Smooth muscle cell (in vitro differentiated cells): ENCODE measurements around the gene ASXL2. TPM values are rescaled to one million over a fixed set of nuclear protein-coding genes. Genes with fewer than 3 reads are reported as not detected.

ENCODE experiments used
- DNase-seq: peaks from one replicate; lab custom pipeline; 2025; ENCODE audit not compliant: unreplicated experiment; lab: John Stamatoyannopoulos, UW
- H2AFZ ChIP-seq: fragments of 200-600 bp; sonication (generic); 2 replicates; pipeline ENCODE4 v1.6.0; 2016; ENCODE audit warnings: antibody characterized with exemption, low read depth, mild to moderate bottlenecking
- H3F3A ChIP-seq: fragments of 200-600 bp; sonication (generic); 2 replicates; pipeline ENCODE4 v1.6.0; 2017; ENCODE audit warnings: antibody characterized with exemption, low read depth
- H3K27ac ChIP-seq: fragments of 200-600 bp; sonication (generic); 2 replicates; pipeline ENCODE4 v1.5.1; 2016; ENCODE audit warnings: low read depth, mild to moderate bottlenecking
- H3K27me3 ChIP-seq: fragments of 200-600 bp; sonication (generic); 2 replicates; pipeline ENCODE4 v1.6.1; 2016; ENCODE audit warnings: low read depth, mild to moderate bottlenecking
- H3K36me3 ChIP-seq: fragments of 200-600 bp; sonication (generic); 2 replicates; pipeline ENCODE4 v1.5.1; 2016; ENCODE audit warnings: low read depth
- H3K4me1 ChIP-seq: fragments of 200-600 bp; sonication (generic); 2 replicates; pipeline ENCODE4 v1.5.1; 2016; ENCODE audit warnings: low read depth
- H3K4me2 ChIP-seq: fragments of 200-600 bp; sonication (generic); 2 replicates; pipeline ENCODE4 v1.6.0; 2016; ENCODE audit warnings: mild to moderate bottlenecking
- H3K4me3 ChIP-seq: fragments of 200-600 bp; sonication (generic); 2 replicates; pipeline ENCODE4 v1.5.1; 2016; ENCODE audit warnings: mild to moderate bottlenecking
- H3K79me2 ChIP-seq: fragments of 200-600 bp; sonication (generic); 2 replicates; pipeline ENCODE4 v1.6.0; 2016; ENCODE audit warnings: low read depth, mild to moderate bottlenecking
- H3K9ac ChIP-seq: fragments of 200-600 bp; sonication (generic); 2 replicates; pipeline ENCODE4 v1.6.0; 2016; ENCODE audit warnings: low read depth
- H3K9me3 ChIP-seq: fragments of 200-600 bp; sonication (generic); replicated peaks from 2 replicates; pipeline ENCODE4 v1.5.1; 2016; ENCODE audit warnings: low read depth
- H4K20me1 ChIP-seq: fragments of 200-600 bp; sonication (generic); 2 replicates; pipeline ENCODE4 v1.6.0; 2016; ENCODE audit warnings: low read depth
- WGBS: methylation state at CpG from one replicate; pipeline ENCODE4 v1.1.7; 2016; ENCODE audit warnings: low lambda C conversion rate; 5-methylcytosine and 5-hydroxymethylcytosine counted together
- polyA plus RNA-seq: library from polyadenylated mRNA; unstranded; fragments of >200 nt; fragmentation: Nextera tagmentation; extraction: Ambion mirVana; gene quantifications from 2 replicates; pipeline ENCODE4 v1.2.1, GENCODE V29; 2016
- total RNA-seq: library from RNA; depleted of rRNA; stranded (reverse); fragments of >200 nt; gene quantifications from 2 replicates; pipeline ENCODE4 v1.2.3, GENCODE V29; 2014
- TF ChIP-seq, protein P1 (sequence below): fragments of 200-600 bp; sonication (generic); IDR thresholded peaks from 2 replicates; pipeline ENCODE4 v1.5.1; 2017; ENCODE audit warnings: borderline replicate concordance, mild to moderate bottlenecking, antibody characterized with exemption; ENCODE audit not compliant: insufficient read depth, poor library complexity, severe bottlenecking

ASXL2 gene
- total and polyA plus RNA-seq, 2 experiments from 2014 or later, result 4.1 to 13.2 TPM

DNA sequence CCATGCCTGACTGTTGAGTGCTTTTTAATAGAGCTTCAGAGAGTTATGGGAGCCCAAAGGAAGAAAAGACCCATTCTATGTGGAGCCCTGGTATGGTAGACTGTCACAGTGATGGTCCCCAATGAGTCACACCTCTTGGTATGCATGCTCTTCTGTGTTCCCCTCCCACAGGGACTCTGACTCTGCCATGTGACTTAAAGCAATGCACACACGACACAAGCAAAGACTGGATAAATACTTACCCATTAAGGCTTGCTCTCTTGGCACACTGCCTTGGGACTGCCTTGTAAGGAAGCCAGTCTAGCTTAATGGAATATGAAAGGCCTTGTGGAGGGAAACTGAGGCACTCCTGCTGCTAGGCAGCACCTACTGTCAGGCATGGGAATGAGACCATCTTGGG is 188.2 kb downstream of the ASXL2 start:
- DNase-seq, result no peak
- H3K27ac ChIP-seq, result no peak overlapping the region

DNA sequence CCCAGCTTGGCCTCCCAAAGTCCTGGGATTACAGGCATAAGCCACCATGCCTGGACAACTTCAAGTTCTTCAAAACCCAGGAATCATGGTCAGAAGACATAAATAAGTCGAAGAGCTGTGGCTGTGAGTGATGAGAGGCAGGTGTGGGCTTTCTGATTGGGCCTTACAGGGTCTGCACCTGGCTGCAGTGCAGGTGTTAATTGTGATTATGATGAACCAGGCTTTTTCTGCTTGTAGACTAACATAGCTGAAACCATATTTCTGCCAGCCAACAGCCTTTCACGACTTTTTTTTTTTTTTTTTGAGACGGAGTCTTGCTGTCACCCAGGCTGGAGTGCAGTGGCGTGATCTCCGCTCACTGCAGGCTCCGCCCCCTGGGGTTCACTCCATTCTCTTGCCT is 190.1 kb downstream of the ASXL2 start:
- H3K4me3 ChIP-seq, result no peak overlapping the region
- H3K9me3 ChIP-seq, result no peaks in the 10 kb centered on the region
- no peaks in the 10 kb centered on the region for H3F3A ChIP-seq
- no peaks in the 10 kb centered on the region for H3K79me2 ChIP-seq
- no peaks in the 10 kb centered on the region for H3K36me3 ChIP-seq
- 81% methylated on average over 6 of the region's 6 CpGs for WGBS
- H3K4me2 ChIP-seq, result no peak overlapping the region
- H4K20me1 ChIP-seq, result no peaks in the 10 kb centered on the region
- H3K9ac ChIP-seq, result no peak overlapping the region
- TF ChIP-seq, protein P1, sequence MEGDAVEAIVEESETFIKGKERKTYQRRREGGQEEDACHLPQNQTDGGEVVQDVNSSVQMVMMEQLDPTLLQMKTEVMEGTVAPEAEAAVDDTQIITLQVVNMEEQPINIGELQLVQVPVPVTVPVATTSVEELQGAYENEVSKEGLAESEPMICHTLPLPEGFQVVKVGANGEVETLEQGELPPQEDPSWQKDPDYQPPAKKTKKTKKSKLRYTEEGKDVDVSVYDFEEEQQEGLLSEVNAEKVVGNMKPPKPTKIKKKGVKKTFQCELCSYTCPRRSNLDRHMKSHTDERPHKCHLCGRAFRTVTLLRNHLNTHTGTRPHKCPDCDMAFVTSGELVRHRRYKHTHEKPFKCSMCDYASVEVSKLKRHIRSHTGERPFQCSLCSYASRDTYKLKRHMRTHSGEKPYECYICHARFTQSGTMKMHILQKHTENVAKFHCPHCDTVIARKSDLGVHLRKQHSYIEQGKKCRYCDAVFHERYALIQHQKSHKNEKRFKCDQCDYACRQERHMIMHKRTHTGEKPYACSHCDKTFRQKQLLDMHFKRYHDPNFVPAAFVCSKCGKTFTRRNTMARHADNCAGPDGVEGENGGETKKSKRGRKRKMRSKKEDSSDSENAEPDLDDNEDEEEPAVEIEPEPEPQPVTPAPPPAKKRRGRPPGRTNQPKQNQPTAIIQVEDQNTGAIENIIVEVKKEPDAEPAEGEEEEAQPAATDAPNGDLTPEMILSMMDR, result no peak
- H3K27ac ChIP-seq, result no peak overlapping the region
- H3K27me3 ChIP-seq, result no peaks in the 10 kb centered on the region
- H3K4me1 ChIP-seq, result no peaks in the 10 kb centered on the region
- no peak for DNase-seq
- H2AFZ ChIP-seq, result no peak overlapping the region

More for the DNA sequence above, 188.2 kb downstream of the ASXL2 start:
- Histone ChIP-seq H3K79me2 (no peaks in the 10 kb centered on the region), H3F3A (no peaks in the 10 kb centered on the region), H3K4me2 (no peak overlapping the region), H4K20me1 (no peaks in the 10 kb centered on the region), H3K4me3 (no peak overlapping the region), H3K9ac (no peak overlapping the region), H3K36me3 (no peaks in the 10 kb centered on the region), H3K9me3 (no peaks in the 10 kb centered on the region), H2AFZ (no peak overlapping the region), H3K27me3 (no peaks in the 10 kb centered on the region), H3K4me1 (no peaks in the 10 kb centered on the region)
- TF ChIP-seq, protein P1, result no peak
- 0% methylated on average over 1 of the region's 1 CpG for WGBS

DNA sequence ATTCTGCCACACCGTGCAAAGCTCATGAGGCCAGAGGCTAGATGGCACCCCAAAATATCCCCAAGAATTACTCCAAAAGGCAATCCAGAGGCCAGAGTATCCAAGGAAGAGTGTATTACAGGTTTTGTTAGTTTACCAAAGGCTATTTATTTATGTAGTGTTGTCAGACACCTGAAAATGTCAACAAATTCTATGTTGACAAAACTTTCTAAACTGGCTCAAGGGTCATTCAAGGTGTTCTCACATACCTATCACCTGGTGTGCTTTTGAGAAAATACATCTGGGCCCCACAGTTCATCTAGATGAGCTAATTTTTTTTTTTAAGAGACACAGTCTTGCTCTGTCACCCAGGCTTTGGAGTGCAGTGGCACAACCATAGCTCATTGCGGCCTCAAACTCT is 192.5 kb downstream of the ASXL2 start:
- no peaks in the 10 kb centered on the region for H3K27me3 ChIP-seq
- WGBS, result 98% methylated on average over 2 of the region's 2 CpGs
- H3K79me2 ChIP-seq, result no peaks in the 10 kb centered on the region
- DNase-seq, result no peak
- no peaks in the 10 kb centered on the region for H4K20me1 ChIP-seq
- H2AFZ ChIP-seq, result no peak overlapping the region
- no peaks in the 10 kb centered on the region for H3K4me1 ChIP-seq
- TF ChIP-seq, protein P1, result no peak
- no peaks in the 10 kb centered on the region for H3K9me3 ChIP-seq
- no peaks in the 10 kb centered on the region for H3F3A ChIP-seq
- no peak overlapping the region for H3K27ac ChIP-seq
- H3K36me3 ChIP-seq, result no peaks in the 10 kb centered on the region
- H3K4me2 ChIP-seq, result no peak overlapping the region
- no peak overlapping the region for H3K9ac ChIP-seq
- H3K4me3 ChIP-seq, result no peak overlapping the region
